PC-9 (cell line): ENCODE data around the gene HPRT1. TPM values are rescaled to one million over a fixed set of nuclear protein-coding genes. Genes with fewer than 3 reads are reported as not detected.

Source experiments
- BruUV-seq: library from RNA; stranded (reverse); fragments of 400-500 nt; replicated peaks from 2 replicates; lab custom pipeline; 2021; lab: Mats Ljungman, UMichigan
- CTCF ChIA-PET: fragments of 300-600 bp; sonication (Branson Sonifier 250); formaldehyde crosslinking; loops from one replicate; lab custom pipeline; 2022; ENCODE audit warnings: antibody characterized with exemption; lab: Charles Lee
- POLR2A ChIA-PET: fragments of 300-600 bp; sonication (Branson Sonifier 250); formaldehyde crosslinking; loops from one replicate; lab custom pipeline; 2022; ENCODE audit warnings: antibody characterized with exemption; ENCODE audit not compliant: unreplicated experiment; lab: Charles Lee
- DNase-seq, 2 experiments: peaks; one replicate each; pipeline versions ENCODE4 v3.0.0 to v3.0.0-alpha.2; 2015 to 2022; ENCODE audit warnings: mixed read lengths in 1 of 2
- H2AFZ ChIP-seq: fragments of 200-600 bp; sonication (generic); 2 replicates; pipeline ENCODE4 v1.8.1; 2017; ENCODE audit warnings: antibody characterized with exemption
- H3F3A ChIP-seq: fragments of 200-600 bp; sonication (generic); 2 replicates; pipeline ENCODE4 v1.8.1; 2017; ENCODE audit warnings: antibody characterized with exemption, mild to moderate bottlenecking, low read depth; ENCODE audit not compliant: insufficient read depth
- H3K27ac ChIP-seq: fragments of 200-600 bp; sonication (generic); 2 replicates; pipeline ENCODE4 v1.6.1; 2016; ENCODE audit warnings: mixed run types
- H3K27me3 ChIP-seq: fragments of 200-600 bp; sonication (generic); 2 replicates; pipeline ENCODE4 v1.6.1; 2016; ENCODE audit warnings: low read depth, mixed run types; ENCODE audit not compliant: insufficient read depth
- H3K36me3 ChIP-seq: fragments of 200-600 bp; sonication (generic); 2 replicates; pipeline ENCODE4 v1.6.1; 2016; ENCODE audit warnings: low read depth, mixed run types
- H3K4me1 ChIP-seq: fragments of 200-600 bp; sonication (generic); replicated peaks from 2 replicates; pipeline ENCODE4 v1.6.1; 2016; ENCODE audit warnings: mixed run types; ENCODE audit not compliant: insufficient read depth
- H3K4me2 ChIP-seq: fragments of 200-600 bp; sonication (generic); 2 replicates; pipeline ENCODE4 v1.6.1; 2017; ENCODE audit warnings: mixed run types
- H3K4me3 ChIP-seq: fragments of 200-600 bp; sonication (generic); 2 replicates; pipeline ENCODE4 v1.6.1; 2016; ENCODE audit warnings: mixed run types
- H3K79me2 ChIP-seq: fragments of 200-600 bp; sonication (generic); 2 replicates; pipeline ENCODE4 v1.6.1; 2017; ENCODE audit warnings: low read depth, mixed run types
- H3K9me2 ChIP-seq: fragments of 200-600 bp; sonication (generic); 2 replicates; pipeline ENCODE4 v1.8.1; 2017; ENCODE audit warnings: mild to moderate bottlenecking; ENCODE audit not compliant: insufficient read depth
- H3K9me3 ChIP-seq: fragments of 200-600 bp; sonication (generic); 2 replicates; pipeline ENCODE4 v1.8.1; 2016; ENCODE audit warnings: low read depth; ENCODE audit not compliant: insufficient read depth
- H4K20me1 ChIP-seq: fragments of 200-600 bp; sonication (generic); 2 replicates; pipeline ENCODE4 v1.8.1; 2017; ENCODE audit not compliant: insufficient read depth
- EZH2 ChIP-seq: fragments of 200-600 bp; sonication (generic); IDR thresholded peaks from 2 replicates; pipeline ENCODE4 v1.8.0; 2017; ENCODE audit warnings: antibody characterized with exemption, low read depth
- intact Hi-C: fragments of 100-400 bp; cut with micrococcal nuclease; formaldehyde crosslinking; loops from one replicate; pipeline ENCODE4 v1.10.0; 2022; ENCODE audit not compliant: unreplicated experiment
- total RNA-seq: library from RNA; stranded (reverse); gene quantifications from 2 replicates; pipeline ENCODE4 v1.2.3, GENCODE V29; 2021
- TF ChIP-seq, protein P1 (sequence below): fragments of 200-600 bp; sonication (generic); conservative IDR thresholded peaks from 2 replicates; pipeline ENCODE4 v1.6.1; 2017; ENCODE audit warnings: mixed run types, antibody characterized with exemption, mild to moderate bottlenecking, moderate library complexity

Gene HPRT1
- total RNA-seq, 1 experiment from 2014 or later: 61.7 TPM

DNA sequence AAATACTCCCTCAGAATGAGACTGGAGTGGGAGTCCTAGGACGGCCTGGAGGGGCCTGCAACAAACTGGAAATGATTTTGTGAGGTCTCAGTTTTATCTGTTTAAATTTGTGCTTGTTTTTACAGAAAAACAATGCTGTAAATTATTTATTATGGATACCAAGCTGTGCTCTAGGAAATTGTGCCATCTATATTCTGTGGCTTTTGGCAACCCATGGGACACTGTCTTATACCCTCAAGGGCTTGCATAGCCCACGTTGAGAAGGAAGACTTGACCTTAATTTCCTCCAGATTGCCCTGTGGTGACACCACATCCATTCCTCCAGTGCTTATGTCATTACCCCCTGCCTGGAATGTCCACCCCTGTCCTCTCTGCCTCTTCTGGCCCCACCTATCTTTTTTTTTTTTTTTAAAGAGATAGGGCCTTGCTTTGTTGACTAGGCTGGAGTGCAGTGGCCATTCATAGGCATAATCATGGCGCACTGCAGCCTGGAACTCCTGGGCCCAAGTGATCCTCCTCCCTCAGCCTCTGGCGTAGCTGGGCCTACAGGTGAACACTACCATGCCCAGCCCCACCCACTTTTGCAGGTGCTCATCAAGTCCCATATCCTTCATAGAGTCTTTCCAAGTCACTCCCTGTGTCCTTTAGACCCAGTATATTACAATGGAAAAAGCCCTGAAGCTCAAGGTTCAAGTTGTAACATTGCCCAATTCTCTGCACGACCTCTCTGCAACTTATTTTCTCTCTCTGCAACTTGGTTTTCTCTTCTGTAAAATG, 77.4 kb downstream of the HPRT1 start:
- H2AFZ ChIP-seq: no peak overlapping the region
- peaks cover 53% of the 10 kb centered on the region for H3K4me1 ChIP-seq
- no peaks in the 10 kb centered on the region for H3K27me3 ChIP-seq
- H3K4me2 ChIP-seq: peak overlapping the region; percentile 58
- no peaks in the 10 kb centered on the region; the same call in 1 of the 2 replicates for H3K9me3 ChIP-seq
- peak overlapping the region; percentile 83 for H3K27ac ChIP-seq
- no TSS peak for BruUV-seq
- peak; percentile 63 to 89 for DNase-seq
- H3F3A ChIP-seq: peaks cover 31% of the 10 kb centered on the region
- no peak for TF ChIP-seq EZH2
- TF ChIP-seq, protein P1, sequence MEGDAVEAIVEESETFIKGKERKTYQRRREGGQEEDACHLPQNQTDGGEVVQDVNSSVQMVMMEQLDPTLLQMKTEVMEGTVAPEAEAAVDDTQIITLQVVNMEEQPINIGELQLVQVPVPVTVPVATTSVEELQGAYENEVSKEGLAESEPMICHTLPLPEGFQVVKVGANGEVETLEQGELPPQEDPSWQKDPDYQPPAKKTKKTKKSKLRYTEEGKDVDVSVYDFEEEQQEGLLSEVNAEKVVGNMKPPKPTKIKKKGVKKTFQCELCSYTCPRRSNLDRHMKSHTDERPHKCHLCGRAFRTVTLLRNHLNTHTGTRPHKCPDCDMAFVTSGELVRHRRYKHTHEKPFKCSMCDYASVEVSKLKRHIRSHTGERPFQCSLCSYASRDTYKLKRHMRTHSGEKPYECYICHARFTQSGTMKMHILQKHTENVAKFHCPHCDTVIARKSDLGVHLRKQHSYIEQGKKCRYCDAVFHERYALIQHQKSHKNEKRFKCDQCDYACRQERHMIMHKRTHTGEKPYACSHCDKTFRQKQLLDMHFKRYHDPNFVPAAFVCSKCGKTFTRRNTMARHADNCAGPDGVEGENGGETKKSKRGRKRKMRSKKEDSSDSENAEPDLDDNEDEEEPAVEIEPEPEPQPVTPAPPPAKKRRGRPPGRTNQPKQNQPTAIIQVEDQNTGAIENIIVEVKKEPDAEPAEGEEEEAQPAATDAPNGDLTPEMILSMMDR: no peak
- no peak overlapping the region; the same call in 1 of the 2 replicates for H3K4me3 ChIP-seq
- CTCF ChIA-PET: no interaction called here
- no peaks in the 10 kb centered on the region for H3K79me2 ChIP-seq
- POLR2A ChIA-PET: no interaction called here
- no peaks in the 10 kb centered on the region for H4K20me1 ChIP-seq
- H3K36me3 ChIP-seq: no peaks in the 10 kb centered on the region
- H3K9me2 ChIP-seq: no peaks in the 10 kb centered on the region
- intact Hi-C loops: loop anchor here (5.0 kb wide), 1 partner anchor 40 kb away; no protein-coding TSS in a partner anchor

DNA sequence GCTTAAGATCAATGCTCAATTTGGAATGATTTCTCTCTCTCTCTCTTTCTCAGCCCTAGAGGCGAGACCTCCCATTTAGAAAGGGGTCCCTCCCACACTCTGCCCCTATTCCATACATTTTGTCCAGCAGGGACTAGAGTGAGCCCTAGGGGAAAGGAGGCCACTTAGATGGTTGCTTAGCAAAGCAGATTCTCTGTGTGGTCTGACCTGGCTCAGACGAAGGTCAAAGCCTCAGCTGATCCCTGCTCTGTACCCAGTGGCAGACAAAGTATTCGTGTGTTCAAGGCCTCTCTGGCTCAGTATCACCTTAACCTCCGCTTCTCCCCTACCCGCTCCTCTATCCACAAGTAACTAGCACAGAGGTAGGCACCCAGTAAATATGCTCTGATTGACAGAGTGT, 78.4 kb downstream of the HPRT1 start:
- Histone ChIP-seq H3K9me2 (no peaks in the 10 kb centered on the region), H3F3A (peaks cover 41% of the 10 kb centered on the region), H3K4me3 (no peak overlapping the region), H3K27ac (no peak overlapping the region), H3K36me3 (0 out of 2 replicates have a peak, but pooled peaks cover 3% of the 10 kb centered on the region), H3K27me3 (no peaks in the 10 kb centered on the region), H3K4me1 (peaks cover 53% of the 10 kb centered on the region), H2AFZ (no peak overlapping the region), H3K4me2 (0 out of 2 replicates have a peak overlapping the region, but pooled peaks have one; percentile 58), H3K9me3 (no peaks in the 10 kb centered on the region; the same call in 1 of the 2 replicates), H4K20me1 (no peaks in the 10 kb centered on the region), H3K79me2 (no peaks in the 10 kb centered on the region)
- ChIA-PET POLR2A (no interaction called here), CTCF (interaction anchor here (0.7 kb wide), 1 partner anchor 13 kb away, joined by 5 read pairs; no protein-coding TSS in a partner anchor)
- TF ChIP-seq EZH2: no peak
- TF ChIP-seq, protein P1: no peak
- BruUV-seq: no TSS peak
- intact Hi-C loops: loop anchor here (5.0 kb wide), 1 partner anchor 39 kb away; no protein-coding TSS in a partner anchor
- DNase-seq: no peak

DNA sequence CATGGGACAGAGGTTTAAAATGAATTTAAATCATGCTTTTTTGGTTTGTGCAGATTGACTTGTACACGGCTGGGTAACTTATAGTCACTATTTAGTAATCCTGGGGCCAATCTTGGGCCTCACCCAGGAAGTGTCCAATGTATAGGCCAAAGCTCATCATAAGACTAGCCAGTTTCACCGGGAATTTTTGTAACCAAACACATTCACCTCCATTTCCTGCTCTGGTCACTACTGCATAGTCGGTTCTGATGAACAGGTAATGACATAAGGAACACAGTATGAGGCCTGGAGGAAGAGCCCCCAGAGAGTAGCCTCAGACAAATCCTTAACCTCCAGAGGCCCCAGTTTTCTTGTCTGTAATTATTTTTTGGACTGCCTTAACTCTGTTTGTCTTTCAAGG, 81.9 kb downstream of the HPRT1 start:
- Histone ChIP-seq H3K79me2 (peaks cover 5% of the 10 kb centered on the region), H3F3A (peaks cover 39% of the 10 kb centered on the region), H3K36me3 (0 out of 2 replicates have a peak, but pooled peaks cover 12% of the 10 kb centered on the region), H3K27ac (peak overlapping the region; percentile 67), H3K4me1 (peaks cover 50% of the 10 kb centered on the region), H3K27me3 (no peaks in the 10 kb centered on the region), H4K20me1 (no peaks in the 10 kb centered on the region), H3K9me2 (no peaks in the 10 kb centered on the region), H3K9me3 (no peaks in the 10 kb centered on the region; the same call in 1 of the 2 replicates), H3K4me2 (peak overlapping the region; percentile 59), H2AFZ (peak overlapping the region; percentile 25; the same call in 1 of the 2 replicates), H3K4me3 (0 out of 2 replicates have a peak overlapping the region, but pooled peaks have one; percentile 11)
- intact Hi-C loops: no loop called here
- CTCF ChIA-PET: interaction anchor here (0.6 to 1.3 kb wide), 2 partner anchors 21 to 124 kb away, joined by 6 to 9 read pairs; no protein-coding TSS in a partner anchor
- peak in 1 of 2 experiments; percentile 56 for DNase-seq
- TF ChIP-seq, protein P1: no peak
- no peak for TF ChIP-seq EZH2
- BruUV-seq: no TSS peak
- POLR2A ChIA-PET: interaction anchor here (0.6 kb wide), 1 partner anchor 1583 kb away, joined by 3 read pairs; no protein-coding TSS in a partner anchor
